OCI-LY1 (cell line): ENCODE results near the gene DLX1.

ENCODE experiments used
- H2AFZ ChIP-seq: fragments of 200-600 bp; sonication (generic), shearing (Covaris generic); 2 replicates; pipeline ENCODE4 v1.6.0; 2014; ENCODE audit warnings: antibody characterized with exemption, mild to moderate bottlenecking, low read length
- H3F3A ChIP-seq: fragments of 200-600 bp; sonication (generic), shearing (Covaris generic); 2 replicates; pipeline ENCODE4 v1.6.0; 2014; ENCODE audit warnings: mild to moderate bottlenecking, antibody characterized with exemption, low read length, moderate library complexity; ENCODE audit not compliant: insufficient read depth
- H3K27ac ChIP-seq: fragments of 200-600 bp; sonication (generic); 2 replicates; pipeline ENCODE4 v1.5.1; 2014; ENCODE audit warnings: low read length, mixed run types, mild to moderate bottlenecking, low read depth; ENCODE audit not compliant: poor library complexity, severe bottlenecking
- H3K27me3 ChIP-seq: fragments of 200-600 bp; sonication (generic); 2 replicates; pipeline ENCODE4 v1.6.0; 2014; ENCODE audit warnings: antibody characterized with exemption, mild to moderate bottlenecking, low read length, moderate library complexity; ENCODE audit not compliant: insufficient read depth
- H3K36me3 ChIP-seq: fragments of 200-600 bp; sonication (generic); 2 replicates; pipeline ENCODE4 v1.6.1; 2014; ENCODE audit warnings: mild to moderate bottlenecking, antibody characterized with exemption, low read length, moderate library complexity, mixed read lengths; ENCODE audit not compliant: insufficient read depth
- H3K4me1 ChIP-seq: fragments of 200-600 bp; sonication (generic); 2 replicates; pipeline ENCODE4 v1.5.1; 2014; ENCODE audit warnings: mild to moderate bottlenecking, low read length, moderate library complexity; ENCODE audit not compliant: insufficient read depth, severe bottlenecking
- H3K4me2 ChIP-seq: fragments of 200-600 bp; sonication (generic), shearing (Covaris generic); 2 replicates; pipeline ENCODE4 v1.6.1; 2014; ENCODE audit warnings: low read length
- H3K4me3 ChIP-seq: fragments of 200-600 bp; sonication (generic); 2 replicates; pipeline ENCODE4 v1.5.1; 2014; ENCODE audit warnings: low read length, low read depth, mild to moderate bottlenecking, mixed read lengths; ENCODE audit not compliant: poor library complexity, severe bottlenecking
- H3K79me2 ChIP-seq: fragments of 200-600 bp; shearing (Covaris generic); 2 replicates; pipeline ENCODE4 v1.6.1; 2016; ENCODE audit warnings: mixed run types, low read length, mixed read lengths; ENCODE audit not compliant: insufficient read depth
- H3K9ac ChIP-seq: fragments of 200-600 bp; sonication (generic), shearing (Covaris generic); 2 replicates; pipeline ENCODE4 v1.6.1; 2014; ENCODE audit warnings: mild to moderate bottlenecking, low read length, mixed read lengths
- H3K9me2 ChIP-seq: fragments of 200-600 bp; sonication (generic), shearing (Covaris generic); 2 replicates; pipeline ENCODE4 v1.6.1; 2014; ENCODE audit warnings: low read depth, mild to moderate bottlenecking, low read length, mixed read lengths
- H3K9me3 ChIP-seq: fragments of 200-600 bp; shearing (Covaris generic); 2 replicates; pipeline ENCODE4 v1.6.1; 2014; ENCODE audit warnings: low read length, mixed read lengths
- H4K20me1 ChIP-seq: fragments of 200-600 bp; sonication (generic), shearing (Covaris generic); 2 replicates; pipeline ENCODE4 v1.6.0; 2016; ENCODE audit warnings: mild to moderate bottlenecking, low read length; ENCODE audit not compliant: insufficient read depth
- EZH2 ChIP-seq: fragments of 200-600 bp; sonication (generic), shearing (Covaris generic); IDR thresholded peaks from 2 replicates; pipeline ENCODE4 v1.8.0; 2017; ENCODE audit warnings: borderline replicate concordance, mixed run types, mild to moderate bottlenecking, antibody characterized with exemption, low read length, moderate library complexity, mixed read lengths
- TF ChIP-seq, protein P1 (sequence below): fragments of 200-600 bp; sonication (generic), shearing (Covaris generic); IDR thresholded peaks from 2 replicates; pipeline ENCODE4 v1.5.1; 2017; ENCODE audit warnings: mild to moderate bottlenecking, antibody characterized with exemption, low read length, moderate library complexity, mixed read lengths

DLX1 gene

GRCh38 chr2:172046866-172047565 lies 38.3 kb upstream of the DLX1 start:
- Histone ChIP-seq H3K79me2 (no peaks in the 10 kb centered on the region), H3K9ac (no peak overlapping the region), H3K27ac (no peak overlapping the region), H3K4me1 (no peaks in the 10 kb centered on the region), H3K27me3 (no peaks in the 10 kb centered on the region), H2AFZ (no peak overlapping the region), H3K4me3 (no peak overlapping the region), H3K36me3 (no peaks in the 10 kb centered on the region), H3F3A (no peaks in the 10 kb centered on the region), H3K4me2 (no peak overlapping the region), H3K9me3 (no peaks in the 10 kb centered on the region), H4K20me1 (no peaks in the 10 kb centered on the region), H3K9me2 (no peaks in the 10 kb centered on the region)
- TF ChIP-seq EZH2, result no peak
- TF ChIP-seq, protein P1, sequence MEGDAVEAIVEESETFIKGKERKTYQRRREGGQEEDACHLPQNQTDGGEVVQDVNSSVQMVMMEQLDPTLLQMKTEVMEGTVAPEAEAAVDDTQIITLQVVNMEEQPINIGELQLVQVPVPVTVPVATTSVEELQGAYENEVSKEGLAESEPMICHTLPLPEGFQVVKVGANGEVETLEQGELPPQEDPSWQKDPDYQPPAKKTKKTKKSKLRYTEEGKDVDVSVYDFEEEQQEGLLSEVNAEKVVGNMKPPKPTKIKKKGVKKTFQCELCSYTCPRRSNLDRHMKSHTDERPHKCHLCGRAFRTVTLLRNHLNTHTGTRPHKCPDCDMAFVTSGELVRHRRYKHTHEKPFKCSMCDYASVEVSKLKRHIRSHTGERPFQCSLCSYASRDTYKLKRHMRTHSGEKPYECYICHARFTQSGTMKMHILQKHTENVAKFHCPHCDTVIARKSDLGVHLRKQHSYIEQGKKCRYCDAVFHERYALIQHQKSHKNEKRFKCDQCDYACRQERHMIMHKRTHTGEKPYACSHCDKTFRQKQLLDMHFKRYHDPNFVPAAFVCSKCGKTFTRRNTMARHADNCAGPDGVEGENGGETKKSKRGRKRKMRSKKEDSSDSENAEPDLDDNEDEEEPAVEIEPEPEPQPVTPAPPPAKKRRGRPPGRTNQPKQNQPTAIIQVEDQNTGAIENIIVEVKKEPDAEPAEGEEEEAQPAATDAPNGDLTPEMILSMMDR, result no peak

DNA sequence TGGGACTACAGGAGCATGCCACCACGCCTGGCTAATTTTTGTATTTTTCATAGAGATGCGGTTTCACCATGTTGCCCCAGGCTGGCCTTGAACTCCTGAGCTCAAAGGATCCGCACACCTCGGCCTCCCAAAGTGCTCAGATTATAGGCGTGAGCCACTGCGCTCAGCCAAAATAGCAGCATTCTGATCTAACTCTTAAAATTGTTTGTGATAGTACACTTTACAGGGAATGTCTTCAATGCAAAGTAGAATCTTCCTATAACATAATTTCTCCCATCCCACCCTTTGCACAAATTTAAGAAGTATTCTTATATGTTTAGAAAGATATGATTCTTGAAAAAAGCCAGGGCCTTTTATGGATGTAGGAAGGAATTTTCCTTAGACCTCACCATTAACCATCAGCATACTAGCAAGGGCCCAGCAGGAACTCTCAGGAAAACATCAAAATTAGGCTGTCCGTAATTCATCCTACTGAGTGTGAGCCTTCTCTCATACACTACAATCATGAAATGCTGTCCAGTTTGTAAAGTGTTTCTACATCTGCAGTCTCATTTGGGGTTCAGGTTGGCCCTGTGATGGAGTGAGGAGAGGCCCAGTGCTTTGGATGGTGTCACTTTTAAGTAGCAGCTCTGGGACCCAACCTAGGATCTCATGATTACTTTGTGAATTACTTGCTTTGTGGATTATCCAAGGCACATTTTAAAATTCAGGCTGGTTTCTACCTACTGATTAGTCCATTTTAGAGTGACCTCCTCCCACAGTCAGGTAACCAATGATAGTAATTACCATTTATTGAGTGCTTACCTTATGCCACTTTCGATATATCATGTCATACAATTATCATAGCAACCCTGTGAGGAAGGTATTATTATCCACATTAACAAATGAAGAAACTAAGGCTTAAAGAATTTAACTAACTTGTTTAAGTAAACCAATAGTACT lies 37.5 kb upstream of the DLX1 start:
- Histone ChIP-seq H3K9me3 (no peaks in the 10 kb centered on the region), H4K20me1 (no peaks in the 10 kb centered on the region), H3K4me1 (no peaks in the 10 kb centered on the region), H2AFZ (no peak overlapping the region), H3K36me3 (no peaks in the 10 kb centered on the region), H3K4me3 (no peak overlapping the region), H3K79me2 (no peaks in the 10 kb centered on the region), H3K9ac (no peak overlapping the region), H3K9me2 (no peaks in the 10 kb centered on the region), H3F3A (no peaks in the 10 kb centered on the region), H3K4me2 (no peak overlapping the region), H3K27ac (no peak overlapping the region), H3K27me3 (no peaks in the 10 kb centered on the region)
- TF ChIP-seq EZH2, result no peak
- TF ChIP-seq, protein P1, result no peak

GRCh38 chr2:172048508-172049503 lies 36.5 kb upstream of the DLX1 start:
- Histone ChIP-seq H3K27me3 (no peaks in the 10 kb centered on the region), H3K4me1 (no peaks in the 10 kb centered on the region), H3K9me3 (no peaks in the 10 kb centered on the region), H3F3A (no peaks in the 10 kb centered on the region), H3K79me2 (no peaks in the 10 kb centered on the region), H3K4me3 (no peak overlapping the region), H3K9me2 (no peaks in the 10 kb centered on the region), H3K27ac (no peak overlapping the region), H3K36me3 (no peaks in the 10 kb centered on the region), H3K4me2 (no peak overlapping the region), H3K9ac (no peak overlapping the region), H4K20me1 (no peaks in the 10 kb centered on the region), H2AFZ (no peak overlapping the region)
- TF ChIP-seq EZH2, result no peak
- TF ChIP-seq, protein P1, result no peak
